ENCODE results near the gene KIAA1217. TPM values are rescaled to one million over a fixed set of nuclear protein-coding genes. Genes with fewer than 3 reads are reported as not detected.

KIAA1217 gene
- total and polyA plus RNA-seq, 12 donors: 10.8 to 73.7 (median 40.8) TPM

GRCh38 chr10:24528946-24529345 is 320.0 kb downstream of the KIAA1217 start:
- intact Hi-C loops (cut with DNase I): no loop called here
- no peak for DNase-seq
- H3K36me3 ChIP-seq (replicated peaks in 1 of 2): peaks cover 0 to 49% of the 10 kb centered on the region in 2 donors
- no peaks in the 10 kb centered on the region for H3K9me3 ChIP-seq (replicated peaks in 1 of 3)
- no peaks in the 10 kb centered on the region for H3K27me3 ChIP-seq
- 90 to 96% (median 94%) methylated on average over 6 of the region's 6 CpGs for WGBS, 4 donors
- H3K27ac ChIP-seq: no peak overlapping the region
- TF ChIP-seq CTCF (IDR thresholded peaks at IDR 0.05) (no peak), POLR2A (IDR thresholded peaks at IDR 0.05) (no peak)
- no peak overlapping the region for H3K4me3 ChIP-seq
- peaks cover 4 to 8% of the 10 kb centered on the region in 2 donors for H3K4me1 ChIP-seq (replicated peaks in 1 of 2)

GRCh38 chr10:24531439-24531838 is 322.5 kb downstream of the KIAA1217 start:
- intact Hi-C loops (cut with DNase I): no loop called here
- DNase-seq: no peak
- H3K27me3 ChIP-seq: no peaks in the 10 kb centered on the region
- peaks cover 0 to 45% of the 10 kb centered on the region in 2 donors for H3K36me3 ChIP-seq (replicated peaks in 1 of 2)
- TF ChIP-seq CTCF (IDR thresholded peaks at IDR 0.05) (no peak), POLR2A (IDR thresholded peaks at IDR 0.05) (no peak)
- H3K9me3 ChIP-seq (replicated peaks in 1 of 3): no peaks in the 10 kb centered on the region
- peaks cover 4 to 8% of the 10 kb centered on the region in 2 donors for H3K4me1 ChIP-seq (replicated peaks in 1 of 2)
- H3K4me3 ChIP-seq: no peak overlapping the region
- no peak overlapping the region for H3K27ac ChIP-seq
- 94 to 100% (median 96%) methylated on average over 2 of the region's 2 CpGs for WGBS, 4 donors

- intact Hi-C loops (cut with DNase I): no loop called here
- H3K4me3 ChIP-seq: no peak overlapping the region
- H3K9me3 ChIP-seq (replicated peaks in 1 of 3): no peaks in the 10 kb centered on the region
- H3K36me3 ChIP-seq (replicated peaks in 1 of 2): peaks cover 0 to 60% of the 10 kb centered on the region in 2 donors
- WGBS, 4 donors: 51 to 72% (median 64%) methylated on average over 4 of the region's 4 CpGs
- TF ChIP-seq CTCF (IDR thresholded peaks at IDR 0.05) (no peak), POLR2A (IDR thresholded peaks at IDR 0.05) (no peak)
- H3K27ac ChIP-seq: no peak overlapping the region
- no peaks in the 10 kb centered on the region for H3K27me3 ChIP-seq
- H3K4me1 ChIP-seq (replicated peaks in 1 of 2): peaks cover 4 to 8% of the 10 kb centered on the region in 2 donors
- DNase-seq: peak in 1 of 7 donors; percentile 2
Measured at GRCh38 chr10:24533981-24534380, 325.0 kb downstream of the KIAA1217 start.

GRCh38 chr10:24536636-24537035 is 327.7 kb downstream of the KIAA1217 start:
- intact Hi-C loops (cut with DNase I): no loop called here
- Histone ChIP-seq H3K9me3 (replicated peaks in 1 of 3) (no peaks in the 10 kb centered on the region), H3K27me3 (no peaks in the 10 kb centered on the region), H3K27ac (no peak overlapping the region), H3K36me3 (replicated peaks in 1 of 2) (peaks cover 0 to 68% of the 10 kb centered on the region in 2 donors), H3K4me1 (replicated peaks in 1 of 2) (peaks cover 4 to 8% of the 10 kb centered on the region in 2 donors), H3K4me3 (no peak overlapping the region)
- TF ChIP-seq POLR2A (IDR thresholded peaks at IDR 0.05) (no peak), CTCF (IDR thresholded peaks at IDR 0.05) (no peak)
- WGBS, 4 donors: 84 to 90% (median 88%) methylated on average over 11 of the region's 11 CpGs
- DNase-seq: peak in 1 of 7 donors; percentile 41

Data from adrenal gland (tissue), 12 donors.